Fibroblast of lung (primary cell): ENCODE results near the gene NXPE2. TPM values are rescaled to one million over a fixed set of nuclear protein-coding genes. Genes with fewer than 3 reads are reported as not detected.

Experiments used
- DNase-seq, 2 donors: peaks; one replicate each; pipeline versions ENCODE4 v3.0.0 to v3.0.0-alpha.2; 2010; ENCODE audit warnings: low read depth in 2 of 2
- H2AFZ ChIP-seq: 2 replicates; pipeline ENCODE4 v1.5.1; 2012; ENCODE audit warnings: low read length, control low read depth, inconsistent platforms
- H3K27ac ChIP-seq: 2 replicates; pipeline ENCODE4 v1.5.1; 2011; ENCODE audit warnings: low read length, control low read depth; ENCODE audit not compliant: insufficient read depth
- H3K27me3 ChIP-seq: 2 replicates; pipeline ENCODE4 v1.5.1; 2011; ENCODE audit warnings: mild to moderate bottlenecking, low read length; ENCODE audit not compliant: control insufficient read depth, insufficient read depth
- H3K36me3 ChIP-seq: 2 replicates; pipeline ENCODE4 v1.5.1; 2011; ENCODE audit warnings: low read length; ENCODE audit not compliant: control insufficient read depth, insufficient read depth
- H3K4me1 ChIP-seq: 2 replicates; pipeline ENCODE4 v1.5.1; 2011; ENCODE audit warnings: low read length; ENCODE audit not compliant: control insufficient read depth, insufficient read depth; ENCODE audit errors: extremely low read depth
- H3K4me2 ChIP-seq: 2 replicates; pipeline ENCODE4 v1.5.1; 2011; ENCODE audit warnings: low read length, control low read depth; ENCODE audit not compliant: insufficient read depth; ENCODE audit errors: extremely low read depth
- H3K4me3 ChIP-seq, 4 experiments: fragments of 200-600 bp in 1 of 4; sonication (generic) in 1 of 4; replicated peaks in 1 of 4; 2 replicates each; pipeline ENCODE4 v1.5.1; 2011 to 2016; ENCODE audit warnings: low read length in 4 of 4, low read depth in 3 of 4, mild to moderate bottlenecking in 3 of 4, control low read depth in 2 of 4, inconsistent platforms in 1 of 4, mixed read lengths in 1 of 4; ENCODE audit not compliant: insufficient read depth in 1 of 4; ENCODE audit errors: control extremely low read depth in 1 of 4
- H3K79me2 ChIP-seq: 2 replicates; pipeline ENCODE4 v1.5.1; 2012; ENCODE audit warnings: mild to moderate bottlenecking, low read length, inconsistent platforms; ENCODE audit not compliant: control insufficient read depth, insufficient read depth
- H3K9ac ChIP-seq: 2 replicates; pipeline ENCODE4 v1.5.1; 2011; ENCODE audit warnings: mild to moderate bottlenecking, low read length, control low read depth; ENCODE audit not compliant: insufficient read depth
- H3K9me3 ChIP-seq: 2 replicates; pipeline ENCODE4 v1.5.1; 2012; ENCODE audit warnings: low read depth, low read length; ENCODE audit not compliant: control insufficient read depth, insufficient read depth
- H4K20me1 ChIP-seq: 2 replicates; pipeline ENCODE4 v1.5.1; 2011; ENCODE audit warnings: low read length; ENCODE audit not compliant: control insufficient read depth, insufficient read depth; ENCODE audit errors: extremely low read depth
- CTCF ChIP-seq, 2 donors: IDR thresholded peaks in 1 of 2; conservative IDR thresholded peaks in 1 of 2; 1 replicate in 1 of 2; 2 replicates in 1 of 2; pipeline ENCODE4 v1.5.1; 2011 to 2012; ENCODE audit warnings: low read length in 2 of 2, control low read depth in 1 of 2, inconsistent platforms in 1 of 2, low read depth in 1 of 2, mild to moderate bottlenecking in 1 of 2
- EZH2 ChIP-seq: IDR thresholded peaks from 2 replicates; pipeline ENCODE4 v1.5.1; 2012; ENCODE audit warnings: low read length, control low read depth, mild to moderate bottlenecking; ENCODE audit errors: missing control alignments
- polyA plus RNA-seq, 2 donors: library from polyadenylated mRNA; depleted of rRNA in 1 of 2; stranded (reverse) in 1 of 2; unstranded in 1 of 2; fragments of >200 nt; gene quantifications; 2 replicates each; pipeline ENCODE4 v1.2.1, GENCODE V29; 2011 to 2012; ENCODE audit warnings: missing spikeins in 1 of 2
- total RNA-seq: library from RNA; depleted of rRNA; stranded (reverse); fragments of >200 nt; gene quantifications from 2 replicates; pipeline ENCODE4 v1.2.1, GENCODE V29; 2014

The NXPE2 gene
- total and polyA plus RNA-seq, 2 donors (not counting 1 experiment from before 2014, with no cell fraction given): not detected

- Histone ChIP-seq H3K9ac (no peak overlapping the region), H2AFZ (no peak overlapping the region), H3K4me1 (no peaks in the 10 kb centered on the region), H4K20me1 (no peaks in the 10 kb centered on the region), H3K27ac (no peak overlapping the region), H3K79me2 (no peaks in the 10 kb centered on the region), H3K9me3 (no peaks in the 10 kb centered on the region), H3K36me3 (no peaks in the 10 kb centered on the region), H3K4me2 (no peak overlapping the region), H3K4me3 (no peak overlapping the region), H3K27me3 (no peaks in the 10 kb centered on the region)
- DNase-seq: no peak
- no peak for TF ChIP-seq EZH2
- no peak for TF ChIP-seq CTCF (conservative IDR thresholded peaks at IDR 0.05 in 1 of 2, IDR thresholded peaks at IDR 0.05 in 1 of 2; ENCODE audit: low read depth in 1 of 2, low read length in 2 of 2)
Observed at GRCh38 chr11:114666760-114667159, 11.6 kb upstream of the NXPE2 start.

- no peaks in the 10 kb centered on the region for H3K9me3 ChIP-seq
- H3K4me2 ChIP-seq: no peak overlapping the region
- TF ChIP-seq CTCF (conservative IDR thresholded peaks at IDR 0.05 in 1 of 2, IDR thresholded peaks at IDR 0.05 in 1 of 2; ENCODE audit: low read depth in 1 of 2, low read length in 2 of 2): no peak
- no peak for TF ChIP-seq EZH2
- H3K36me3 ChIP-seq: no peaks in the 10 kb centered on the region
- DNase-seq: no peak
- H3K4me3 ChIP-seq: no peak overlapping the region
- H3K9ac ChIP-seq: no peak overlapping the region
- H3K27me3 ChIP-seq: no peaks in the 10 kb centered on the region
- no peak overlapping the region for H2AFZ ChIP-seq
- H3K27ac ChIP-seq: no peak overlapping the region
- H4K20me1 ChIP-seq: no peaks in the 10 kb centered on the region
- H3K4me1 ChIP-seq: no peaks in the 10 kb centered on the region
- no peaks in the 10 kb centered on the region for H3K79me2 ChIP-seq
Observed at GRCh38 chr11:114668109-114668508, 10.2 kb upstream of the NXPE2 start.

GRCh38 chr11:114673661-114674060, 4.7 kb upstream of the NXPE2 start:
- Histone ChIP-seq H3K36me3 (no peaks in the 10 kb centered on the region), H3K4me1 (no peaks in the 10 kb centered on the region)

More at GRCh38 chr11:114673661-114674060, 4.7 kb upstream of the NXPE2 start:
- H3K9me3 ChIP-seq: no peaks in the 10 kb centered on the region
- TF ChIP-seq CTCF (conservative IDR thresholded peaks at IDR 0.05 in 1 of 2, IDR thresholded peaks at IDR 0.05 in 1 of 2; ENCODE audit: low read depth in 1 of 2, low read length in 2 of 2) (no peak), EZH2 (no peak)
- DNase-seq: peak in 1 of 2 donors; percentile 0
- H3K4me3 ChIP-seq: no peak overlapping the region
- no peak overlapping the region for H2AFZ ChIP-seq
- H4K20me1 ChIP-seq: no peaks in the 10 kb centered on the region
- H3K9ac ChIP-seq: no peak overlapping the region
- H3K4me2 ChIP-seq: no peak overlapping the region
- H3K27ac ChIP-seq: no peak overlapping the region
- H3K79me2 ChIP-seq: no peaks in the 10 kb centered on the region
- H3K27me3 ChIP-seq: no peaks in the 10 kb centered on the region
